ENCODE data around the gene IL1RAPL1. TPM values are rescaled to one million over a fixed set of nuclear protein-coding genes. Genes with fewer than 3 reads are reported as not detected.

The IL1RAPL1 gene
- polyA plus RNA-seq, 1 donor from 2014 or later: not detected

GRCh38 chrX:28589046-28589445 lies 1.8 kb downstream of the IL1RAPL1 start:
- Histone ChIP-seq H3K9me2 (ENCODE audit: insufficient read depth, low read length) (no peaks in the 10 kb centered on the region), H3K4me2 (ENCODE audit: low read length) (no peak overlapping the region), H3K9me3 (ENCODE audit: low read length) (no peaks in the 10 kb centered on the region), H3K27me3 (ENCODE audit: insufficient read depth, low read depth, low read length) (no peaks in the 10 kb centered on the region), H3K4me3 (ENCODE audit: low read length) (peak overlapping the region; percentile 64), H3F3A (ENCODE audit: insufficient read depth, low read length, poor library complexity, severe bottlenecking) (no peaks in the 10 kb centered on the region), H2AFZ (ENCODE audit: low read depth, low read length) (no peak overlapping the region), H4K20me1 (ENCODE audit: insufficient read depth) (no peaks in the 10 kb centered on the region), H3K36me3 (ENCODE audit: insufficient read depth, low read length) (no peaks in the 10 kb centered on the region), H3K27ac (ENCODE audit: low read length) (no peak overlapping the region), H3K9ac (ENCODE audit: low read length) (no peak overlapping the region), H3K79me2 (replicated peaks; ENCODE audit: insufficient read depth, low read length) (no peaks in the 10 kb centered on the region)
- TF ChIP-seq SMC3 (conservative IDR thresholded peaks at IDR 0.05; ENCODE audit: poor library complexity) (no peak), TAF1 (IDR thresholded peaks at IDR 0.05; ENCODE audit: low read depth) (no peak), RAD21 (conservative IDR thresholded peaks at IDR 0.05) (no peak), CTCF (IDR thresholded peaks at IDR 0.05; ENCODE audit: poor library complexity, severe bottlenecking) (no peak), EZH2 (IDR thresholded peaks at IDR 0.05; ENCODE audit: borderline replicate concordance, insufficient read depth, low read length, poor library complexity, severe bottlenecking) (no peak), MXI1 (conservative IDR thresholded peaks at IDR 0.05; ENCODE audit: poor library complexity, severe bottlenecking) (no peak), REST (IDR thresholded peaks at IDR 0.05; ENCODE audit: borderline replicate concordance) (no peak), EP300 (conservative IDR thresholded peaks at IDR 0.05; ENCODE audit: poor library complexity, severe bottlenecking) (no peak), POLR2AphosphoS5 (IDR thresholded peaks at IDR 0.05) (no peak)

- Histone ChIP-seq H4K20me1 (ENCODE audit: insufficient read depth) (no peaks in the 10 kb centered on the region), H3K27ac (ENCODE audit: low read length) (no peak overlapping the region), H3F3A (ENCODE audit: insufficient read depth, low read length, poor library complexity, severe bottlenecking) (no peaks in the 10 kb centered on the region), H3K79me2 (replicated peaks; ENCODE audit: insufficient read depth, low read length) (no peaks in the 10 kb centered on the region), H3K36me3 (ENCODE audit: insufficient read depth, low read length) (no peaks in the 10 kb centered on the region), H3K4me2 (ENCODE audit: low read length) (no peak overlapping the region), H3K27me3 (ENCODE audit: insufficient read depth, low read depth, low read length) (no peaks in the 10 kb centered on the region), H3K9ac (ENCODE audit: low read length) (no peak overlapping the region), H3K9me3 (ENCODE audit: low read length) (no peaks in the 10 kb centered on the region), H3K9me2 (ENCODE audit: insufficient read depth, low read length) (no peaks in the 10 kb centered on the region), H2AFZ (ENCODE audit: low read depth, low read length) (no peak overlapping the region), H3K4me3 (ENCODE audit: low read length) (no peak overlapping the region)
- TF ChIP-seq POLR2AphosphoS5 (IDR thresholded peaks at IDR 0.05) (no peak), EZH2 (IDR thresholded peaks at IDR 0.05; ENCODE audit: borderline replicate concordance, insufficient read depth, low read length, poor library complexity, severe bottlenecking) (no peak), RAD21 (conservative IDR thresholded peaks at IDR 0.05) (peak; percentile 36), REST (IDR thresholded peaks at IDR 0.05; ENCODE audit: borderline replicate concordance) (no peak)
Observed at GRCh38 chrX:28590396-28590795, 3.1 kb downstream of the IL1RAPL1 start.
